ENCODE measurements around the gene MOSPD2.

MOSPD2 gene

DNA sequence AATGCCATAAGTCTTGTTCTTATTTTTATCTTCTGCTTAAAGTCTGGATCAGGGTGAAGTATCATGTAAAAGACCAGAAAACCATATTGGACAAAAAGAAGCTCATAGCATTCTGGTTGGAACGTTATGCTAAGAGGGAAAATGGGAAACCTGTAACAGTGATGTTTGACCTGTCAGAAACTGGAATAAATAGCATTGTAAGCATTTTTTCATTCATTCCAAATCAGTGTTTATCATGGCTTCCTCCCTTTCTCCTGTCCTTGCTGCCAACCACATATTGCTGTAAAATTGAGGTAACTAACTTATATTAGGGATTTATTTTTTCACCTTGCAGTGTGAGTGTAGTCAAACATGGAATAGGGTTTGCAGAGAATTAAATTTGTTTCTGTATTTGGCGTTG lies 23.8 kb downstream of the MOSPD2 start:
- no peaks in the 10 kb centered on the region for H3K4me1 ChIP-seq (ENCODE audit: control insufficient read depth, insufficient read depth, low read length)
- no peak overlapping the region for H3K4me3 ChIP-seq (ENCODE audit: low read depth, low read length)
- H3K9me3 ChIP-seq (ENCODE audit: control insufficient read depth, insufficient read depth, low read depth, low read length): no peaks in the 10 kb centered on the region
- no peak overlapping the region for H3K27ac ChIP-seq (ENCODE audit: extremely low read depth, low read depth, low read length)
- H3K36me3 ChIP-seq (ENCODE audit: control insufficient read depth in 2 of 2, insufficient read depth in 1 of 2, low read length in 2 of 2): peaks cover 0 to 4% of the 10 kb centered on the region in 2 experiments; a peak in 2 of 3 replicates
- POLR2A ChIA-PET: no interaction called here
- CTCF ChIA-PET: interaction anchor here (0.5 to 1.4 kb wide), 2 partner anchors 17 to 210 kb away, joined by 3 to 4 read pairs; no protein-coding TSS in a partner anchor
- no peak for TF ChIP-seq ZNF639 (tag by site-specific recombination; IDR thresholded peaks at IDR 0.05)
- no peak for TF ChIP-seq ZNF529 (tag by site-specific recombination; IDR thresholded peaks at IDR 0.05; ENCODE audit: insufficient replicate concordance)
- TF ChIP-seq ZNF423 (tag by site-specific recombination; IDR thresholded peaks at IDR 0.05): no peak
- no peak for TF ChIP-seq CTCF (tag by site-specific recombination; IDR thresholded peaks at IDR 0.05)
- TF ChIP-seq, protein P1, sequence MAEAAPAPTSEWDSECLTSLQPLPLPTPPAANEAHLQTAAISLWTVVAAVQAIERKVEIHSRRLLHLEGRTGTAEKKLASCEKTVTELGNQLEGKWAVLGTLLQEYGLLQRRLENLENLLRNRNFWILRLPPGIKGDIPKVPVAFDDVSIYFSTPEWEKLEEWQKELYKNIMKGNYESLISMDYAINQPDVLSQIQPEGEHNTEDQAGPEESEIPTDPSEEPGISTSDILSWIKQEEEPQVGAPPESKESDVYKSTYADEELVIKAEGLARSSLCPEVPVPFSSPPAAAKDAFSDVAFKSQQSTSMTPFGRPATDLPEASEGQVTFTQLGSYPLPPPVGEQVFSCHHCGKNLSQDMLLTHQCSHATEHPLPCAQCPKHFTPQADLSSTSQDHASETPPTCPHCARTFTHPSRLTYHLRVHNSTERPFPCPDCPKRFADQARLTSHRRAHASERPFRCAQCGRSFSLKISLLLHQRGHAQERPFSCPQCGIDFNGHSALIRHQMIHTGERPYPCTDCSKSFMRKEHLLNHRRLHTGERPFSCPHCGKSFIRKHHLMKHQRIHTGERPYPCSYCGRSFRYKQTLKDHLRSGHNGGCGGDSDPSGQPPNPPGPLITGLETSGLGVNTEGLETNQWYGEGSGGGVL (tag by site-specific recombination; IDR thresholded peaks at IDR 0.05): no peak
- no peak for TF ChIP-seq ZNF670 (tag by site-specific recombination; IDR thresholded peaks at IDR 0.05; ENCODE audit: low read depth)
- TF ChIP-seq ZFP41 (tag by site-specific recombination; IDR thresholded peaks at IDR 0.05; ENCODE audit: borderline replicate concordance): no peak
- TF ChIP-seq, protein P2, sequence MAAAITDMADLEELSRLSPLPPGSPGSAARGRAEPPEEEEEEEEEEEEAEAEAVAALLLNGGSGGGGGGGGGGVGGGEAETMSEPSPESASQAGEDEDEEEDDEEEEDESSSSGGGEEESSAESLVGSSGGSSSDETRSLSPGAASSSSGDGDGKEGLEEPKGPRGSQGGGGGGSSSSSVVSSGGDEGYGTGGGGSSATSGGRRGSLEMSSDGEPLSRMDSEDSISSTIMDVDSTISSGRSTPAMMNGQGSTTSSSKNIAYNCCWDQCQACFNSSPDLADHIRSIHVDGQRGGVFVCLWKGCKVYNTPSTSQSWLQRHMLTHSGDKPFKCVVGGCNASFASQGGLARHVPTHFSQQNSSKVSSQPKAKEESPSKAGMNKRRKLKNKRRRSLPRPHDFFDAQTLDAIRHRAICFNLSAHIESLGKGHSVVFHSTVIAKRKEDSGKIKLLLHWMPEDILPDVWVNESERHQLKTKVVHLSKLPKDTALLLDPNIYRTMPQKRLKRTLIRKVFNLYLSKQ (tag by site-specific recombination; IDR thresholded peaks at IDR 0.05; ENCODE audit: borderline replicate concordance): no peak
- TF ChIP-seq ZNF830 (tag by site-specific recombination; IDR thresholded peaks at IDR 0.05; ENCODE audit: low read depth): no peak
- no peak for TF ChIP-seq ZNF157 (tag by site-specific recombination; IDR thresholded peaks at IDR 0.05)
- no peak for TF ChIP-seq TSHZ1 (tag by site-specific recombination; IDR thresholded peaks at IDR 0.05; ENCODE audit: borderline replicate concordance)
- TF ChIP-seq ZNF610 (tag by site-specific recombination; IDR thresholded peaks at IDR 0.05; ENCODE audit: borderline replicate concordance): no peak

DNA sequence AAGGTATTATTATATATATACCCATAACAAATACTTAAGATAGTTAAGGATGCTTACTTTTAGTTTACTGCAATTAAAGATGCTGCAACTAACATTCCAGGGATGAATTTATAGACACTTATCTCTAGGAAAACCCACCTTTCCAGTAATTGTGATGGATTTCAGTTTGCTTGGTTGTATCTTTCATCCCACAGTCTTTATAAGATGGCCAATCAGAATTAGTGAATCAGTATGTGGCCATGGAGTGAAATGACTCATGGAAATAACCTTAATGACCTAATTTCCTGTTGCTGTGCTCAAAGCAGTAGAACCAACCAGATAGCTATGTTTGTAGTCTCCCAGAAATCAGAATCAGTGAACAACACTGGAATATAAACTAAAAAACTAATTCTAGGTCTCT lies 26.4 kb downstream of the MOSPD2 start:
- no peak overlapping the region for H3K4me3 ChIP-seq (ENCODE audit: low read depth, low read length)
- POLR2A ChIA-PET: no interaction called here
- peaks cover 0 to 14% of the 10 kb centered on the region in 2 experiments; a peak in 2 of 3 replicates for H3K36me3 ChIP-seq (ENCODE audit: control insufficient read depth in 2 of 2, insufficient read depth in 1 of 2, low read length in 2 of 2)
- H3K27ac ChIP-seq (ENCODE audit: extremely low read depth, low read depth, low read length): no peak overlapping the region
- no peaks in the 10 kb centered on the region for H3K4me1 ChIP-seq (ENCODE audit: control insufficient read depth, insufficient read depth, low read length)
- CTCF ChIA-PET: no interaction called here
- no peaks in the 10 kb centered on the region; the same call in 1 of the 2 replicates for H3K9me3 ChIP-seq (ENCODE audit: control insufficient read depth, insufficient read depth, low read depth, low read length)
- TF ChIP-seq ZNF555 (tag by site-specific recombination; conservative IDR thresholded peaks at IDR 0.05) (no peak), ZNF544 (tag by site-specific recombination; IDR thresholded peaks at IDR 0.05) (no peak), ZFP3 (tag by site-specific recombination; IDR thresholded peaks at IDR 0.05; ENCODE audit: low read depth) (no peak), ZNF639 (tag by site-specific recombination; IDR thresholded peaks at IDR 0.05) (no peak), MZF1 (tag by site-specific recombination; IDR thresholded peaks at IDR 0.05; ENCODE audit: borderline replicate concordance) (no peak), ZNF146 (tag by site-specific recombination; IDR thresholded peaks at IDR 0.05) (no peak), ZNF629 (tag by site-specific recombination; IDR thresholded peaks at IDR 0.05) (0 out of 2 replicates have a peak, but pooled peaks have one; percentile 19)
- TF ChIP-seq, protein P3, sequence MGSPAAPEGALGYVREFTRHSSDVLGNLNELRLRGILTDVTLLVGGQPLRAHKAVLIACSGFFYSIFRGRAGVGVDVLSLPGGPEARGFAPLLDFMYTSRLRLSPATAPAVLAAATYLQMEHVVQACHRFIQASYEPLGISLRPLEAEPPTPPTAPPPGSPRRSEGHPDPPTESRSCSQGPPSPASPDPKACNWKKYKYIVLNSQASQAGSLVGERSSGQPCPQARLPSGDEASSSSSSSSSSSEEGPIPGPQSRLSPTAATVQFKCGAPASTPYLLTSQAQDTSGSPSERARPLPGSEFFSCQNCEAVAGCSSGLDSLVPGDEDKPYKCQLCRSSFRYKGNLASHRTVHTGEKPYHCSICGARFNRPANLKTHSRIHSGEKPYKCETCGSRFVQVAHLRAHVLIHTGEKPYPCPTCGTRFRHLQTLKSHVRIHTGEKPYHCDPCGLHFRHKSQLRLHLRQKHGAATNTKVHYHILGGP (tag by site-specific recombination; IDR thresholded peaks at IDR 0.05): 0 out of 2 replicates have a peak, but pooled peaks have one; percentile 62

Data from HEK293 (cell line).